Nephron progenitor cell (in vitro differentiated cells): ENCODE results near the gene IGF2R.

Source experiments
- DNase-seq: peaks from one replicate; pipeline ENCODE4 v3.0.0; 2021
- H3K27ac Mint-ChIP-seq: 2 replicates; pipeline ENCODE4 v1.8.0; 2021; ENCODE audit warnings: mild to moderate bottlenecking, moderate library complexity, mixed read lengths
- H3K27me3 Mint-ChIP-seq: 2 replicates; pipeline ENCODE4 v1.8.0; 2021; ENCODE audit warnings: mild to moderate bottlenecking, low read depth, mixed read lengths; ENCODE audit not compliant: poor library complexity
- H3K36me3 Mint-ChIP-seq: 2 replicates; pipeline ENCODE4 v1.8.0; 2021; ENCODE audit warnings: low read depth, mixed read lengths
- H3K4me1 Mint-ChIP-seq: 2 replicates; pipeline ENCODE4 v1.8.0; 2021; ENCODE audit warnings: mixed read lengths
- H3K4me3 Mint-ChIP-seq: 2 replicates; pipeline ENCODE4 v1.8.0; 2021; ENCODE audit warnings: mild to moderate bottlenecking, moderate library complexity, mixed read lengths
- H3K9me3 Mint-ChIP-seq: 2 replicates; pipeline ENCODE4 v1.8.0; 2021; ENCODE audit warnings: mild to moderate bottlenecking, moderate library complexity, mixed read lengths
- CTCF ChIP-seq: fragments of 200-600 bp; sonication (generic); IDR thresholded peaks from 2 replicates; pipeline ENCODE4 v1.5.0; 2021; ENCODE audit warnings: antibody characterized with exemption

IGF2R gene

GRCh38 chr6:160060920-160061447 is 92.1 kb downstream of the IGF2R start:
- H3K36me3 Mint-ChIP-seq = peaks cover 67% of the 10 kb centered on the region
- H3K4me3 Mint-ChIP-seq = no peak overlapping the region
- no peak for TF ChIP-seq CTCF
- no peak overlapping the region for H3K27ac Mint-ChIP-seq
- H3K27me3 Mint-ChIP-seq = no peaks in the 10 kb centered on the region
- no peaks in the 10 kb centered on the region for H3K9me3 Mint-ChIP-seq
- H3K4me1 Mint-ChIP-seq = no peaks in the 10 kb centered on the region
- no peak for DNase-seq

- Mint-ChIP-seq H3K36me3 (peaks cover 76% of the 10 kb centered on the region), H3K9me3 (no peaks in the 10 kb centered on the region), H3K4me3 (no peak overlapping the region)
Observed at GRCh38 chr6:160063771-160064413, 95.0 kb downstream of the IGF2R start.

GRCh38 chr6:160065200-160065599 is 96.3 kb downstream of the IGF2R start:
- no peak for TF ChIP-seq CTCF
- DNase-seq = no peak
- Mint-ChIP-seq H3K36me3 (peaks cover 81% of the 10 kb centered on the region), H3K9me3 (no peaks in the 10 kb centered on the region), H3K4me3 (no peak overlapping the region), H3K27ac (no peak overlapping the region), H3K4me1 (no peaks in the 10 kb centered on the region), H3K27me3 (no peaks in the 10 kb centered on the region)

More at GRCh38 chr6:160063771-160064413, 95.0 kb downstream of the IGF2R start:
- Mint-ChIP-seq H3K4me1 (no peaks in the 10 kb centered on the region), H3K27me3 (no peaks in the 10 kb centered on the region), H3K27ac (no peak overlapping the region)
- no peak for TF ChIP-seq CTCF
- DNase-seq = no peak

GRCh38 chr6:160067564-160067963 is 98.7 kb downstream of the IGF2R start:
- Mint-ChIP-seq H3K27me3 (no peaks in the 10 kb centered on the region), H3K9me3 (no peaks in the 10 kb centered on the region), H3K4me3 (no peak overlapping the region), H3K27ac (no peak overlapping the region), H3K4me1 (no peaks in the 10 kb centered on the region), H3K36me3 (peaks cover 75% of the 10 kb centered on the region)
- TF ChIP-seq CTCF = no peak
- DNase-seq = no peak

- no peak for DNase-seq
- H3K27ac Mint-ChIP-seq = peak overlapping the region; percentile 9
- H3K36me3 Mint-ChIP-seq = peaks cover 81% of the 10 kb centered on the region
- H3K27me3 Mint-ChIP-seq = no peaks in the 10 kb centered on the region
- no peak overlapping the region for H3K4me3 Mint-ChIP-seq
- H3K9me3 Mint-ChIP-seq = no peaks in the 10 kb centered on the region
- H3K4me1 Mint-ChIP-seq = no peaks in the 10 kb centered on the region
- no peak for TF ChIP-seq CTCF
Observed at GRCh38 chr6:160068346-160068745, 99.5 kb downstream of the IGF2R start.

- Mint-ChIP-seq H3K9me3 (no peaks in the 10 kb centered on the region), H3K4me1 (no peaks in the 10 kb centered on the region), H3K27me3 (no peaks in the 10 kb centered on the region), H3K4me3 (no peak overlapping the region), H3K27ac (no peak overlapping the region), H3K36me3 (peaks cover 82% of the 10 kb centered on the region)
- no peak for DNase-seq
- no peak for TF ChIP-seq CTCF
Observed at GRCh38 chr6:160069050-160069454, 100.2 kb downstream of the IGF2R start.
